HEK293 (cell line): ENCODE data around the gene RTN3.
A peak's percentile ranks its signal among the peaks of the same experiment; 100 is the strongest.

Experiments used
- CTCF ChIA-PET: fragments of 350-600 bp; formaldehyde crosslinking; extraction: SDS; loops from one replicate; lab custom pipeline; 2021; ENCODE audit warnings: antibody characterized with exemption; lab: Yijun Ruan, JAX
- POLR2A ChIA-PET: fragments of 300-600 bp; formaldehyde crosslinking; extraction: SDS; loops from one replicate; lab custom pipeline; 2020; ENCODE audit warnings: antibody characterized with exemption, inconsistent platforms; lab: Yijun Ruan, JAX
- H3K27ac ChIP-seq: fragments of 200-500 bp; sonication (Bioruptor generic); 2 replicates; pipeline ENCODE4 v1.5.1; 2014; ENCODE audit warnings: low read depth, low read length, control low read depth, inconsistent platforms; ENCODE audit errors: extremely low read depth
- H3K36me3 ChIP-seq, 2 experiments: fragments of 200-500 bp in 1 of 2; sonication (Bioruptor generic) in 1 of 2; 1 replicate in 1 of 2; 2 replicates in 1 of 2; pipeline ENCODE4 v1.5.1; 2014 to 2017; ENCODE audit warnings: inconsistent platforms in 2 of 2, low read length in 2 of 2; ENCODE audit not compliant: control insufficient read depth in 2 of 2, insufficient read depth in 1 of 2
- H3K4me1 ChIP-seq: fragments of 200-500 bp; sonication (Bioruptor generic); 2 replicates; pipeline ENCODE4 v1.5.1; 2014; ENCODE audit warnings: mild to moderate bottlenecking, low read length, inconsistent platforms; ENCODE audit not compliant: control insufficient read depth, insufficient read depth
- H3K4me3 ChIP-seq: 2 replicates; pipeline ENCODE4 v1.5.1; 2011; ENCODE audit warnings: low read depth, mild to moderate bottlenecking, control low read depth, low read length, moderate library complexity
- H3K9me3 ChIP-seq: fragments of 200-500 bp; sonication (Bioruptor generic); 2 replicates; pipeline ENCODE4 v1.5.1; 2014; ENCODE audit warnings: low read depth, low read length, inconsistent platforms; ENCODE audit not compliant: control insufficient read depth, insufficient read depth
- GLIS1 ChIP-seq: fragments of 450-650 bp; formaldehyde crosslinking; IDR thresholded peaks from 2 replicates; pipeline ENCODE4 v1.5.1; 2016; ENCODE audit warnings: missing biosample characterization, missing genetic modification characterization
- INSM2 ChIP-seq: fragments of 450-650 bp; formaldehyde crosslinking; IDR thresholded peaks from 2 replicates; pipeline ENCODE4 v1.5.1; 2016; ENCODE audit warnings: missing biosample characterization, missing genetic modification characterization
- KLF1 ChIP-seq: fragments of 450-650 bp; formaldehyde crosslinking; IDR thresholded peaks from 2 replicates; pipeline ENCODE4 v1.5.1; 2016; ENCODE audit warnings: missing biosample characterization, missing genetic modification characterization
- KLF8 ChIP-seq: fragments of 450-650 bp; formaldehyde crosslinking; IDR thresholded peaks from 2 replicates; pipeline ENCODE4 v1.5.1; 2016; ENCODE audit warnings: missing biosample characterization, missing genetic modification characterization
- MYNN ChIP-seq: fragments of 450-650 bp; formaldehyde crosslinking; IDR thresholded peaks from 2 replicates; pipeline ENCODE4 v1.5.1; 2016; ENCODE audit warnings: missing biosample characterization, missing genetic modification characterization, borderline replicate concordance
- PRDM10 ChIP-seq: fragments of 450-650 bp; formaldehyde crosslinking; IDR thresholded peaks from 2 replicates; pipeline ENCODE4 v1.5.1; 2016; ENCODE audit warnings: missing biosample characterization, missing genetic modification characterization
- WT1 ChIP-seq: fragments of 450-650 bp; formaldehyde crosslinking; IDR thresholded peaks from 2 replicates; pipeline ENCODE4 v1.5.1; 2016; ENCODE audit warnings: missing biosample characterization, missing genetic modification characterization
- ZBTB10 ChIP-seq: fragments of 450-650 bp; formaldehyde crosslinking; IDR thresholded peaks from 2 replicates; pipeline ENCODE4 v1.5.1; 2016; ENCODE audit warnings: missing biosample characterization, missing genetic modification characterization
- ZBTB17 ChIP-seq: fragments of 450-650 bp; formaldehyde crosslinking; IDR thresholded peaks from 2 replicates; pipeline ENCODE4 v1.5.1; 2016; ENCODE audit warnings: missing biosample characterization, missing genetic modification characterization
- ZBTB48 ChIP-seq: fragments of 450-650 bp; formaldehyde crosslinking; IDR thresholded peaks from 2 replicates; pipeline ENCODE4 v1.5.1; 2016; ENCODE audit warnings: missing biosample characterization, missing genetic modification characterization
- ZEB2 ChIP-seq: fragments of 450-650 bp; formaldehyde crosslinking; IDR thresholded peaks from 2 replicates; pipeline ENCODE4 v1.5.1; 2016; ENCODE audit warnings: missing biosample characterization, missing genetic modification characterization
- ZIC2 ChIP-seq: fragments of 450-650 bp; formaldehyde crosslinking; IDR thresholded peaks from 2 replicates; pipeline ENCODE4 v1.5.1; 2016; ENCODE audit warnings: missing biosample characterization, missing genetic modification characterization
- ZNF10 ChIP-seq: fragments of 450-650 bp; formaldehyde crosslinking; IDR thresholded peaks from 2 replicates; pipeline ENCODE4 v1.5.1; 2017; ENCODE audit warnings: missing biosample characterization, missing genetic modification characterization
- ZNF112 ChIP-seq: fragments of 450-650 bp; formaldehyde crosslinking; IDR thresholded peaks from 2 replicates; pipeline ENCODE4 v1.5.0; 2017; ENCODE audit warnings: missing biosample characterization, missing genetic modification characterization
- ZNF169 ChIP-seq: fragments of 450-650 bp; formaldehyde crosslinking; IDR thresholded peaks from 2 replicates; pipeline ENCODE4 v1.5.1; 2016; ENCODE audit warnings: missing biosample characterization, missing genetic modification characterization
- ZNF184 ChIP-seq: fragments of 450-650 bp; IDR thresholded peaks from 2 replicates; pipeline ENCODE4 v1.5.1; 2018; ENCODE audit warnings: missing biosample characterization, mild to moderate bottlenecking, missing genetic modification characterization
- ZNF266 ChIP-seq: fragments of 450-650 bp; formaldehyde crosslinking; IDR thresholded peaks from 2 replicates; pipeline ENCODE4 v1.5.1; 2016; ENCODE audit warnings: missing biosample characterization, missing genetic modification characterization, low read depth
- ZNF292 ChIP-seq: fragments of 450-650 bp; formaldehyde crosslinking; IDR thresholded peaks from 2 replicates; pipeline ENCODE4 v1.5.1; 2016; ENCODE audit warnings: low read depth, missing biosample characterization, missing genetic modification characterization, borderline replicate concordance
- ZNF394 ChIP-seq: fragments of 450-650 bp; formaldehyde crosslinking; IDR thresholded peaks from 2 replicates; pipeline ENCODE4 v1.5.1; 2016; ENCODE audit warnings: missing biosample characterization, missing genetic modification characterization, mild to moderate bottlenecking, moderate library complexity, borderline replicate concordance
- ZNF398 ChIP-seq: fragments of 450-650 bp; formaldehyde crosslinking; IDR thresholded peaks from 2 replicates; pipeline ENCODE4 v1.5.1; 2017; ENCODE audit warnings: missing biosample characterization, missing genetic modification characterization
- ZNF513 ChIP-seq: fragments of 450-650 bp; IDR thresholded peaks from 2 replicates; pipeline ENCODE4 v1.5.1; 2018; ENCODE audit warnings: missing biosample characterization, missing genetic modification characterization
- ZNF549 ChIP-seq: fragments of 450-650 bp; IDR thresholded peaks from 2 replicates; pipeline ENCODE4 v1.5.1; 2018; ENCODE audit warnings: missing biosample characterization, missing genetic modification characterization, mild to moderate bottlenecking, inconsistent platforms, moderate library complexity
- ZNF558 ChIP-seq: fragments of 450-650 bp; formaldehyde crosslinking; IDR thresholded peaks from 2 replicates; pipeline ENCODE4 v1.5.1; 2016; ENCODE audit warnings: missing biosample characterization, missing genetic modification characterization
- ZNF701 ChIP-seq: fragments of 450-650 bp; formaldehyde crosslinking; IDR thresholded peaks from 2 replicates; pipeline ENCODE4 v1.5.1; 2016; ENCODE audit warnings: missing biosample characterization, missing genetic modification characterization
- ZSCAN5A ChIP-seq: fragments of 450-650 bp; formaldehyde crosslinking; IDR thresholded peaks from 2 replicates; pipeline ENCODE4 v1.5.1; 2016; ENCODE audit warnings: missing biosample characterization, missing genetic modification characterization

Gene RTN3

GRCh38 chr11:63680834-63681320 lies 423 bp upstream of the RTN3 start:
- Histone ChIP-seq H3K9me3 (no peaks in the 10 kb centered on the region), H3K4me1 (no peaks in the 10 kb centered on the region), H3K4me3 (peak overlapping the region; percentile 21), H3K27ac (0 out of 2 replicates have a peak overlapping the region, but pooled peaks have one; percentile 1), H3K36me3 (no peaks in the 10 kb centered on the region)
- ChIA-PET POLR2A (interaction anchor here (0.6 to 3.2 kb wide), 12 partner anchors 7 to 87 kb away, joined by 3 to 31 read pairs (median 6); partner anchors contain the start of genes ATL3 and ZFTA), CTCF (interaction anchor here (0.6 kb wide), 1 partner anchor 41 kb away, joined by 4 read pairs; no protein-coding TSS in a partner anchor)
- TF ChIP-seq ZNF169: no peak
- TF ChIP-seq ZNF558 (tag by site-specific recombination): no peak
- TF ChIP-seq WT1 (tag by site-specific recombination): no peak
- peak; percentile 47 for TF ChIP-seq ZIC2 (tag by site-specific recombination)
- TF ChIP-seq KLF1 (tag by site-specific recombination): 0 out of 2 replicates have a peak, but pooled peaks have one; percentile 6
- TF ChIP-seq ZEB2 (tag by site-specific recombination): no peak
- TF ChIP-seq PRDM10: peak; percentile 82
- peak; percentile 14; the same call in 1 of the 2 replicates for TF ChIP-seq KLF8 (tag by site-specific recombination)
- no peak for TF ChIP-seq ZNF398 (tag by site-specific recombination)
- no peak for TF ChIP-seq GLIS1 (tag by site-specific recombination)
- TF ChIP-seq INSM2: 0 out of 2 replicates have a peak, but pooled peaks have one; percentile 11
- TF ChIP-seq ZNF549 (tag by site-specific recombination): no peak
- peak; percentile 9; the same call in 1 of the 2 replicates for TF ChIP-seq ZNF394 (tag by site-specific recombination)
- no peak for TF ChIP-seq ZNF184
- no peak for TF ChIP-seq ZNF112
- no peak for TF ChIP-seq ZNF701 (tag by site-specific recombination)
- TF ChIP-seq ZBTB17 (tag by site-specific recombination): 0 out of 2 replicates have a peak, but pooled peaks have one; percentile 12
- no peak for TF ChIP-seq ZNF513
- TF ChIP-seq ZNF292 (tag by site-specific recombination): no peak
- no peak for TF ChIP-seq ZSCAN5A
- TF ChIP-seq ZNF10 (tag by site-specific recombination): 0 out of 2 replicates have a peak, but pooled peaks have one; percentile 14
- peak; percentile 29; the same call in 1 of the 2 replicates for TF ChIP-seq ZBTB10 (tag by site-specific recombination)
- no peak for TF ChIP-seq ZNF266
- peak; percentile 54; the same call in 1 of the 2 replicates for TF ChIP-seq ZBTB48 (tag by site-specific recombination)
- TF ChIP-seq MYNN: no peak
